CD4-positive, alpha-beta memory T cell (primary cell): ENCODE results near the gene UNC80. TPM values are rescaled to one million over a fixed set of nuclear protein-coding genes. Genes with fewer than 3 reads are reported as not detected.
A peak's percentile ranks its signal among the peaks of the same experiment; 100 is the strongest.

Experiments used
- CTCF ChIA-PET: fragments of 350-600 bp; sonication (Branson Sonifier 250); formaldehyde crosslinking; loops from one replicate; lab custom pipeline; 2021; ENCODE audit warnings: inconsistent platforms; ENCODE audit not compliant: partially characterized antibody; lab: Charles Lee
- POLR2A ChIA-PET: fragments of 350-600 bp; sonication (Branson Sonifier 250); formaldehyde crosslinking; loops from one replicate; lab custom pipeline; 2021; ENCODE audit not compliant: partially characterized antibody; lab: Charles Lee
- DNase-seq, 5 donors: peaks; one replicate each; pipeline versions ENCODE4 v3.0.0 to v3.0.0-alpha.2; 2020 to 2022; ENCODE audit warnings: mixed read lengths in 1 of 5
- H3K27ac ChIP-seq: one replicate; pipeline ENCODE4 v1.7.0; 2013; ENCODE audit warnings: low read depth, low read length
- H3K27me3 ChIP-seq: 2 replicates; pipeline ENCODE4 v1.7.0; 2013; ENCODE audit warnings: mild to moderate bottlenecking, low read length, moderate library complexity; ENCODE audit not compliant: insufficient read depth
- H3K36me3 ChIP-seq: 2 replicates; pipeline ENCODE4 v1.7.0; 2013; ENCODE audit warnings: mild to moderate bottlenecking, low read length, moderate library complexity; ENCODE audit not compliant: insufficient read depth
- H3K4me1 ChIP-seq: 2 replicates; pipeline ENCODE4 v1.7.0; 2013; ENCODE audit warnings: mild to moderate bottlenecking, low read length, moderate library complexity; ENCODE audit not compliant: insufficient read depth
- H3K4me3 ChIP-seq, 2 donors: one replicate each; pipeline ENCODE4 v1.7.0; 2013; ENCODE audit warnings: low read length in 2 of 2, mild to moderate bottlenecking in 1 of 2
- H3K9me3 ChIP-seq, 2 donors: one replicate each; pipeline ENCODE4 v1.7.0; 2013; ENCODE audit warnings: low read length in 2 of 2, control low read depth in 1 of 2; ENCODE audit not compliant: control insufficient read depth in 1 of 2
- H3K27ac Mint-ChIP-seq, 7 donors: one replicate each; pipeline ENCODE4 v1.8.0; 2020 to 2021; ENCODE audit warnings: mixed read lengths in 7 of 7, mild to moderate bottlenecking in 6 of 7, inconsistent platforms in 3 of 7, moderate library complexity in 3 of 7
- H3K27me3 Mint-ChIP-seq, 2 donors: one replicate each; pipeline ENCODE4 v1.8.0; 2020 to 2021; ENCODE audit warnings: mixed read lengths in 2 of 2
- H3K36me3 Mint-ChIP-seq, 2 donors: one replicate each; pipeline ENCODE4 v1.8.0; 2020 to 2021; ENCODE audit warnings: mixed read lengths in 2 of 2, inconsistent platforms in 1 of 2, mild to moderate bottlenecking in 1 of 2
- H3K4me1 Mint-ChIP-seq, 4 donors: one replicate each; pipeline ENCODE4 v1.8.0; 2020 to 2021; ENCODE audit warnings: mixed read lengths in 4 of 4, mild to moderate bottlenecking in 1 of 4
- H3K4me3 Mint-ChIP-seq, 8 donors: one replicate each; pipeline ENCODE4 v1.8.0; 2020 to 2021; ENCODE audit warnings: mixed read lengths in 8 of 8, mild to moderate bottlenecking in 7 of 8, moderate library complexity in 6 of 8, inconsistent platforms in 3 of 8
- H3K9me3 Mint-ChIP-seq, 8 donors: one replicate each; pipeline ENCODE4 v1.8.0; 2020 to 2021; ENCODE audit warnings: mixed read lengths in 8 of 8, mild to moderate bottlenecking in 5 of 8, inconsistent platforms in 3 of 8, moderate library complexity in 1 of 8
- intact Hi-C: fragments of 100-400 bp; cut with micrococcal nuclease; formaldehyde crosslinking; loops from one replicate; pipeline ENCODE4 v1.15.1; 2023
- polyA plus RNA-seq, 2 donors: library from polyadenylated mRNA; unstranded; fragments of 300-500 nt; fragmentation: Illumina TruSeq; gene quantifications; one replicate each; pipeline ENCODE4 v1.2.3, GENCODE V29; 2021
- total RNA-seq, 2 experiments: library from RNA; stranded (reverse); gene quantifications; one replicate each; pipeline ENCODE4 v1.2.3, GENCODE V29; 2021

Gene UNC80
- total and polyA plus RNA-seq, 4 experiments from 2014 or later: not detected

DNA sequence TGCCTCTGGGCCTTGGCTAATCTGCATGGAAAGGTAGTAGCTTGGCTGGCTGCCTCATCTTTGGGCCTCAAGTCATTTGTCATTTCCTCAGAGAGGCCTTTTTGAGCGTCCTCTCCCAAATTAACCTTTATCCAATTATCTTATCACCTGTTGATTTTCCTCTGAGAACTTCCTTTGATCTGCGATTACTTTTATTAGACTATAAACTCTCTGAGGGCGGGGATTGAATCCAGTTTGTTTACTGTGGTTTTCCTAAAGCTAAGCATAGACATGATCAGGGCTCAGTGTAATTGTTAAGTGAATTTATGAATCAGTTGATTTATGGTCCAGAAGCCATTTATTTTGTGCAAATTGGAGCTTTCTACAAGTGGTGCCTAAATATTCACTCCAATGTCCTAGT, 238.3 kb downstream of the UNC80 start:
- ChIA-PET CTCF (interaction anchor here (0.9 to 1.3 kb wide), 2 partner anchors 51 to 186 kb away, joined by 3 read pairs; no protein-coding TSS in a partner anchor), POLR2A (interaction anchor here (1.0 kb wide), 1 partner anchor 162 kb away, joined by 3 read pairs; no protein-coding TSS in a partner anchor)
- peaks cover 3% of the 10 kb centered on the region for H3K36me3 ChIP-seq
- peak overlapping the region in 3 of 7 donors; percentile 2 to 64 (median 51) for H3K27ac Mint-ChIP-seq
- H3K36me3 Mint-ChIP-seq: peaks cover 21 to 55% of the 10 kb centered on the region in 2 donors
- intact Hi-C loops: no loop called here
- no peaks in the 10 kb centered on the region for H3K9me3 ChIP-seq
- peaks cover 0 to 2% (median 0%) of the 10 kb centered on the region in 8 donors for H3K9me3 Mint-ChIP-seq
- H3K4me1 Mint-ChIP-seq: peaks cover 35 to 61% (median 45%) of the 10 kb centered on the region in 4 donors
- peaks cover 14% of the 10 kb centered on the region for H3K4me1 ChIP-seq
- no peak overlapping the region for H3K4me3 Mint-ChIP-seq
- H3K4me3 ChIP-seq: no peak overlapping the region
- no peaks in the 10 kb centered on the region for H3K27me3 Mint-ChIP-seq
- no peak for DNase-seq
- no peaks in the 10 kb centered on the region for H3K27me3 ChIP-seq
- no peak overlapping the region for H3K27ac ChIP-seq

DNA sequence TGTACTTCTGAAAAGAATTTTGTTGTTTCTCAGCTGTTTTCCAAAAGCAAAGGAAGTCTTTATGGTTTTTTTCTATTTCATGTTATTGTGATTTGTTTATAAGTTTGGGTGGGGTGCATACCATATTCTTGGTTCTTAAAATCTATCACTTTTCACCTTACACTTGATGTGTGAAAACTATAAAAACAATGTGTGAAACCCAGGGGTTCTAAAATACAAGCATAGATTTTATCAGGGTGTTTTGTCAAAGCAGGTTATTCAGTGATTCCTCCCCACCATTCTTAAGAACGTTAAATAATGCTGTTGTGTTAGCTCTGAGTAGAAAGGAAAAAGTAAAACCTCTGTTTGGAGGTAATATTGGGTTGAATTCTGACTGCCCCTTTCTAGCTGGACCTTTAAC, 248.5 kb downstream of the UNC80 start:
- Histone ChIP-seq H3K4me1 (no peaks in the 10 kb centered on the region), H3K27ac (no peak overlapping the region), H3K9me3 (no peaks in the 10 kb centered on the region), H3K4me3 (no peak overlapping the region), H3K36me3 (peaks cover 65% of the 10 kb centered on the region), H3K27me3 (no peaks in the 10 kb centered on the region)
- intact Hi-C loops: no loop called here
- no peak overlapping the region for H3K4me3 Mint-ChIP-seq
- ChIA-PET POLR2A (no interaction called here), CTCF (interaction anchor here (1.0 kb wide), 1 partner anchor 13 kb away, joined by 3 read pairs; no protein-coding TSS in a partner anchor)
- peaks cover 0 to 2% (median 0%) of the 10 kb centered on the region in 4 donors for H3K4me1 Mint-ChIP-seq
- no peak for DNase-seq
- H3K36me3 Mint-ChIP-seq: peaks cover 49 to 79% of the 10 kb centered on the region in 2 donors
- H3K9me3 Mint-ChIP-seq: no peaks in the 10 kb centered on the region
- no peaks in the 10 kb centered on the region for H3K27me3 Mint-ChIP-seq
- peak overlapping the region in 1 of 7 donors; percentile 25 for H3K27ac Mint-ChIP-seq

DNA sequence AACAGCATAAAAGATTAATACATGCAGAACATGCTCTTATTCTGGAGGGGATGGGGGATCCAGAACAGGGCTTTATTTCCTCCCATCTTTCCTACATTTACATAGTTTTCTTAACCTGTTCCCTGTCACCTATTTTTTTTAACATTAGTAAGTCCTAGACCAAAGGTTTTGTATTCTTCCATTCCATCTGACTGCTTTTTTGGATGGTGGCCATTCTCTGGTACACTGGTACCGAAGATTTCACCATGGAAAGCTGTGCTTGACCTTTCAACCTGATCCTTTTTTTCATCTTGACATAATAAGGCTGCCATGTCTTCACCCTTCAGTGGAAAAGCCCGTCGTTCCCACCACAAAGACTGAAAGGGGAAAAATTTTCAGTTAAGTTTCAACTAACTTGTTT, 251.2 kb downstream of the UNC80 start:
- no peaks in the 10 kb centered on the region for H3K27me3 Mint-ChIP-seq
- H3K9me3 Mint-ChIP-seq: no peaks in the 10 kb centered on the region
- Histone ChIP-seq H3K4me1 (no peaks in the 10 kb centered on the region), H3K9me3 (no peaks in the 10 kb centered on the region), H3K36me3 (peaks cover 43% of the 10 kb centered on the region), H3K4me3 (no peak overlapping the region), H3K27me3 (no peaks in the 10 kb centered on the region), H3K27ac (no peak overlapping the region)
- peak overlapping the region in 1 of 7 donors; percentile 61 for H3K27ac Mint-ChIP-seq
- intact Hi-C loops: no loop called here
- POLR2A ChIA-PET: no interaction called here
- no peaks in the 10 kb centered on the region for H3K4me1 Mint-ChIP-seq
- DNase-seq: no peak
- CTCF ChIA-PET: no interaction called here
- peaks cover 39 to 61% of the 10 kb centered on the region in 2 donors for H3K36me3 Mint-ChIP-seq
- H3K4me3 Mint-ChIP-seq: no peak overlapping the region

DNA sequence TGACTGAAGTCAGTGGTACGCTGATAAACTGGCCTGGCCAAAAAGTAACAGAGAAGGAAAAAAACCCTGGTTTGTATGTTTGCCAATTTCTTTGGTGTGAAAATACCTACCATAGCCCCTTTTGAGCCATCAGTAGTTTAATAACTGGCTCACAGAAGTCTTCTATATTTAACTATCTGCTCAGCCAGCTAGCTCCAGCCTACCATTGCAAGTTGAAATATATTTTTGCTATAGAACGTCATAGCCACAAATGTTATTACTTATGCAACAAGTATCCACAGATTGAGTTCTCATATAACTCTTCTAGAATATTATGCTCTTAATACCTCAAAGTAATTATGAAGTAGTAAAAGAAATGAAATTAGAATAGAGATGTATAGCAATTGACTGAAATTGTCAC, 256.0 kb downstream of the UNC80 start:
- H3K27ac Mint-ChIP-seq: no peak overlapping the region
- H3K4me3 ChIP-seq: no peak overlapping the region
- CTCF ChIA-PET: no interaction called here

DNA sequence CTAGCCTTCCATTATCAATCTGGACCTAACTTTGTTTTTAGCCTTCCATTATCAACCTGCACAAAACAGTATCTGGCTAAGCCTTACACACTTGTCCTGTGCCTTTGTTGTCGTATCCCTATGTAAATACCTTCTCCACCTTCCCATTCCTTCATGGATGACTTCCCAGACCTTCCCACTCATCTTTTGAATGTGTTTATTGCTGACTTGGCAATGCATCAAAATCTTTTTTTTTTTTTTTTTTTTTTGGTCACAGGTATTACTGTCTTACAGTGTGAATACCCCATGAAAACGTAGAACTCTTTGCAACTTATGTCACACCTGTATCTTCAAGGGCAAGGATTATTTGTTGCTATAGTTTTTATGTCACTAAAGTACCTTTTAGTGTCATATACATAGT, 256.5 kb downstream of the UNC80 start:
- Histone ChIP-seq H3K27me3 (no peaks in the 10 kb centered on the region), H3K27ac (no peak overlapping the region), H3K9me3 (no peaks in the 10 kb centered on the region), H3K4me1 (no peaks in the 10 kb centered on the region), H3K36me3 (peaks cover 4% of the 10 kb centered on the region), H3K4me3 (no peak overlapping the region)
- no peaks in the 10 kb centered on the region for H3K27me3 Mint-ChIP-seq
- H3K27ac Mint-ChIP-seq: peak overlapping the region in 1 of 7 donors; percentile 7
- intact Hi-C loops: no loop called here
- peaks cover 16 to 19% of the 10 kb centered on the region in 2 donors for H3K36me3 Mint-ChIP-seq
- H3K4me3 Mint-ChIP-seq: no peak overlapping the region
- H3K4me1 Mint-ChIP-seq: no peaks in the 10 kb centered on the region
- ChIA-PET CTCF (no interaction called here), POLR2A (no interaction called here)
- DNase-seq: no peak
- no peaks in the 10 kb centered on the region for H3K9me3 Mint-ChIP-seq

More for the DNA sequence above, 256.0 kb downstream of the UNC80 start:
- POLR2A ChIA-PET: no interaction called here
- Histone ChIP-seq H3K9me3 (no peaks in the 10 kb centered on the region), H3K27ac (no peak overlapping the region), H3K36me3 (peaks cover 10% of the 10 kb centered on the region), H3K4me1 (no peaks in the 10 kb centered on the region), H3K27me3 (no peaks in the 10 kb centered on the region)
- H3K36me3 Mint-ChIP-seq: peaks cover 20 to 24% of the 10 kb centered on the region in 2 donors
- H3K4me1 Mint-ChIP-seq: no peaks in the 10 kb centered on the region
- no peaks in the 10 kb centered on the region for H3K27me3 Mint-ChIP-seq
- DNase-seq: no peak
- no peaks in the 10 kb centered on the region for H3K9me3 Mint-ChIP-seq
- H3K4me3 Mint-ChIP-seq: no peak overlapping the region
- intact Hi-C loops: no loop called here

DNA sequence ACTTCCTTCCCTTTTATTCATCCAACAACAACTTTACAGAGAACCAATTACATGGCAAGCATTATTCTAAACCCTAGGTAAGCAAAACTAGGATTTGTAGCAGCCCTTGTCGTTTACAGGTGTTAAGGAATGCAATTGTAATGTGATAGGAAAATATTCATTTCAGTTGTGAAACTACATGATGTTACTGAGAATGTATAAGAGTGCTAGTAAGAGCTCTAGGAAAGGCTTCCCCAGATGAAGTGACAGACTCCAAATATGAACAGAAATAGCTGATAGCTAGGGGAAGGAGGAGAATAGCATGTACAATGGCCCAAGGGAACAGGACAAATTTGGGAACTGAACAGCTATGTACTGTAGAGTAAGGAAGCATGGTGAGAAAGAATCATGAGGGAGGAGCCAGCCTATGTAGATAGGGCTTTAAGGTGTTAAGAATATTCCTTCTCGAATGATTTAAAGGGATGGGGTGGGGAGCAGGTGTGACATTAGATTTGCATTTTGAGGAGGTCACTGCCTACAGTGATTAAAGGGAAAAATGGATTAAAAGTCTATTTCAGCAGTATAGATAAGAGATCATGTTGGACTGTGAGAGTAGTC, 262.6 kb downstream of the UNC80 start:
- H3K27me3 Mint-ChIP-seq: no peaks in the 10 kb centered on the region
- no peak for DNase-seq
- peaks cover 0 to 6% (median under 1%) of the 10 kb centered on the region in 4 donors for H3K4me1 Mint-ChIP-seq
- peaks cover 0 to 7% of the 10 kb centered on the region in 2 donors for H3K36me3 Mint-ChIP-seq
- POLR2A ChIA-PET: no interaction called here
- Histone ChIP-seq H3K27ac (no peak overlapping the region), H3K27me3 (no peaks in the 10 kb centered on the region), H3K36me3 (no peaks in the 10 kb centered on the region), H3K4me3 (no peak overlapping the region), H3K4me1 (no peaks in the 10 kb centered on the region), H3K9me3 (no peaks in the 10 kb centered on the region)
- no peaks in the 10 kb centered on the region for H3K9me3 Mint-ChIP-seq
- no peak overlapping the region for H3K4me3 Mint-ChIP-seq
- H3K27ac Mint-ChIP-seq: peak overlapping the region in 3 of 7 donors; percentile 0 to 47 (median 13)
- CTCF ChIA-PET: no interaction called here
- intact Hi-C loops: no loop called here

DNA sequence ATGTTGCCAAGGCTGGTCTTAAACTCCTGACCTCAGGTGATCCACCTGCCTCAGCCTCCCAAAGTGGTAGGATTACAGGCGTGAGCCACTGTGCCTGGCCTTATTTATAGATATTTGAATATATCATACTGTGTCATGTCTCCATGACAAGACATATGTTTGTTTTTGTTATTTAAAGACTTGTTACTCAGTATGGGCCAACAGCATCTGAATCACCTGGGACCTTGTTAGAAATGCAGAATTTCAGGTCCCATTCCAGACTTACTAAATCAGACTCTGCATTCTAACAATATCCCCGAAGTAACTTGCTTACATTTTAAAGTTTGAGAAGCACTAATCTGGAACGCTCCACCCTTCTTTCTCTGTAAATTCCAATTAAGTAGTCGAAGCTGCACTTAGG, 264.0 kb downstream of the UNC80 start:
- DNase-seq: no peak
- CTCF ChIA-PET: no interaction called here
- Mint-ChIP-seq H3K4me1 (peaks cover 0 to 6% (median under 1%) of the 10 kb centered on the region in 4 donors), H3K4me3 (no peak overlapping the region), H3K9me3 (no peaks in the 10 kb centered on the region), H3K27ac (peak overlapping the region in 2 of 7 donors; percentile 21 to 55), H3K36me3 (peaks cover 0 to 7% of the 10 kb centered on the region in 2 donors), H3K27me3 (no peaks in the 10 kb centered on the region)
- intact Hi-C loops: no loop called here
- H3K4me1 ChIP-seq: no peaks in the 10 kb centered on the region
- H3K27me3 ChIP-seq: no peaks in the 10 kb centered on the region
- no peak overlapping the region for H3K4me3 ChIP-seq
- POLR2A ChIA-PET: no interaction called here
- H3K9me3 ChIP-seq: no peaks in the 10 kb centered on the region
- H3K27ac ChIP-seq: no peak overlapping the region
- H3K36me3 ChIP-seq: no peaks in the 10 kb centered on the region
